H1 (cell line): ENCODE measurements around the gene SEC16A. TPM values are rescaled to one million over a fixed set of nuclear protein-coding genes. Genes with fewer than 3 reads are reported as not detected.

Experiments used
- CTCF ChIA-PET: fragments of 300-600 bp; sonication (Branson Sonifier 250); formaldehyde crosslinking; loops from one replicate; lab custom pipeline; 2021; ENCODE audit not compliant: partially characterized antibody; lab: Charles Lee
- POLR2A ChIA-PET: fragments of 300-600 bp; sonication (Branson Sonifier 250); formaldehyde crosslinking; loops from one replicate; lab custom pipeline; 2021; ENCODE audit warnings: inconsistent platforms; ENCODE audit not compliant: partially characterized antibody; lab: Charles Lee
- DNase-seq, 2 experiments: peaks; one replicate each; pipeline versions ENCODE4 v3.0.0 to v3.0.0-alpha.2; 2010 to 2022; ENCODE audit warnings: low spot score in 2 of 2, low read depth in 1 of 2, mixed read lengths in 1 of 2
- FAIRE-seq: peaks from 2 replicates; lab custom pipeline; 2011; peaks lifted over from hg19 to GRCh38; lab: Jason Lieb, UNC
- H2AFZ ChIP-seq: 2 replicates; pipeline ENCODE4 v1.8.1; 2012; ENCODE audit warnings: low read length, inconsistent platforms
- H2AK5ac ChIP-seq: 2 replicates; pipeline ENCODE4 v1.6.1; 2013; ENCODE audit warnings: low read depth, low read length
- H2BK120ac ChIP-seq: replicated peaks from 2 replicates; pipeline ENCODE3; 2013; ENCODE audit warnings: low read depth, low read length, inconsistent platforms
- H2BK12ac ChIP-seq: 2 replicates; pipeline ENCODE4 v1.6.1; 2013; ENCODE audit warnings: low read depth, low read length
- H2BK15ac ChIP-seq: 2 replicates; pipeline ENCODE4 v1.6.1; 2013; ENCODE audit warnings: low read length
- H2BK20ac ChIP-seq: 2 replicates; pipeline ENCODE4 v1.6.1; 2013; ENCODE audit warnings: low read length
- H2BK5ac ChIP-seq: 2 replicates; pipeline ENCODE4 v1.6.1; 2013; ENCODE audit warnings: low read depth, low read length
- H3K14ac ChIP-seq: 2 replicates; pipeline ENCODE4 v1.6.1; 2013; ENCODE audit warnings: inconsistent platforms; ENCODE audit not compliant: insufficient read length
- H3K18ac ChIP-seq: 2 replicates; pipeline ENCODE4 v1.6.1; 2013; ENCODE audit warnings: low read length; ENCODE audit errors: extremely low read depth
- H3K23ac ChIP-seq: 2 replicates; pipeline ENCODE4 v1.6.1; 2013; ENCODE audit warnings: inconsistent platforms; ENCODE audit not compliant: insufficient read length
- H3K23me2 ChIP-seq: 2 replicates; pipeline ENCODE4 v1.6.1; 2013; ENCODE audit warnings: low read depth, low read length
- H3K27ac ChIP-seq: 2 replicates; pipeline ENCODE4 v1.6.1; 2011; ENCODE audit warnings: low read depth, low read length, inconsistent platforms
- H3K27me3 ChIP-seq, 4 experiments: replicated peaks in 1 of 4; 1 replicate in 1 of 4; 2 replicates in 3 of 4; pipeline versions ENCODE4 v1.6.1 to v1.8.1; 2011 to 2013; ENCODE audit warnings: low read length in 3 of 4, mild to moderate bottlenecking in 3 of 4, inconsistent platforms in 2 of 4, mixed read lengths in 2 of 4, moderate library complexity in 1 of 4; ENCODE audit not compliant: control insufficient read depth in 3 of 4, insufficient read depth in 3 of 4; ENCODE audit errors: extremely low read depth in 1 of 4
- H3K36me3 ChIP-seq, 4 experiments: 2 replicates each; pipeline versions ENCODE4 v1.6.1 to v1.8.1; 2011 to 2013; ENCODE audit warnings: mild to moderate bottlenecking in 4 of 4, low read length in 3 of 4, moderate library complexity in 2 of 4, control low read depth in 1 of 4, inconsistent platforms in 1 of 4; ENCODE audit not compliant: insufficient read depth in 4 of 4, control insufficient read depth in 2 of 4
- H3K4ac ChIP-seq: replicated peaks from 2 replicates; pipeline ENCODE3; 2013; ENCODE audit warnings: low read length, low read depth, mixed read lengths, inconsistent platforms; ENCODE audit not compliant: insufficient read length
- H3K4me1 ChIP-seq, 4 experiments: replicated peaks in 1 of 4; 1 replicate in 1 of 4; 2 replicates in 3 of 4; pipeline versions ENCODE4 v1.6.1 to v1.8.1; 2011 to 2013; ENCODE audit warnings: low read length in 3 of 4, inconsistent platforms in 2 of 4, mixed read lengths in 1 of 4; ENCODE audit not compliant: insufficient read depth in 4 of 4, control insufficient read depth in 3 of 4
- H3K4me2 ChIP-seq, 2 experiments: 2 replicates each; pipeline versions ENCODE4 v1.6.1 to v1.8.1; 2011 to 2013; ENCODE audit warnings: low read depth in 2 of 2, low read length in 2 of 2, control low read depth in 1 of 2, inconsistent platforms in 1 of 2, mild to moderate bottlenecking in 1 of 2; ENCODE audit not compliant: insufficient read depth in 1 of 2
- H3K4me3 ChIP-seq, 4 experiments: fragments of 200-600, 300-600 bp in 1 of 4; sonication (generic), shearing (Covaris generic), sonication (Bioruptor Twin) in 1 of 4; 2 replicates each; pipeline versions ENCODE4 v1.5.1 to v1.8.1; 2011 to 2016; ENCODE audit warnings: low read length in 4 of 4, low read depth in 3 of 4, control low read depth in 2 of 4, inconsistent platforms in 2 of 4, mild to moderate bottlenecking in 2 of 4, mixed read lengths in 1 of 4, moderate library complexity in 1 of 4; ENCODE audit not compliant: insufficient read depth in 2 of 4; ENCODE audit errors: extremely low read depth in 1 of 4
- H3K56ac ChIP-seq: replicated peaks from 2 replicates; pipeline ENCODE3; 2013; ENCODE audit warnings: low read depth, mild to moderate bottlenecking, mixed read lengths, low read length, inconsistent platforms; ENCODE audit not compliant: insufficient read length
- H3K79me1 ChIP-seq: 2 replicates; pipeline ENCODE4 v1.6.1; 2013; ENCODE audit warnings: low read depth, low read length, control low read depth
- H3K79me2 ChIP-seq, 2 experiments: 2 replicates each; pipeline versions ENCODE4 v1.6.1 to v1.8.1; 2012 to 2013; ENCODE audit warnings: low read length in 2 of 2, mild to moderate bottlenecking in 2 of 2, inconsistent platforms in 1 of 2; ENCODE audit not compliant: insufficient read depth in 2 of 2, control insufficient read depth in 1 of 2
- H3K9ac ChIP-seq, 4 experiments: replicated peaks in 1 of 4; 1 replicate in 1 of 4; 2 replicates in 3 of 4; pipeline versions ENCODE4 v1.6.1 to v1.8.1; 2011 to 2013; ENCODE audit warnings: low read depth in 3 of 4, low read length in 3 of 4, control low read depth in 2 of 4, mild to moderate bottlenecking in 2 of 4, moderate library complexity in 2 of 4, inconsistent platforms in 1 of 4; ENCODE audit errors: extremely low read depth in 1 of 4
- H3K9me3 ChIP-seq, 2 experiments: 2 replicates each; pipeline versions ENCODE4 v1.6.1 to v1.8.1; 2012 to 2013; ENCODE audit warnings: mild to moderate bottlenecking in 2 of 2, moderate library complexity in 2 of 2, control low read depth in 1 of 2, inconsistent platforms in 1 of 2, low read depth in 1 of 2, low read length in 1 of 2, mixed read lengths in 1 of 2; ENCODE audit not compliant: insufficient read depth in 2 of 2
- H4K20me1 ChIP-seq, 2 experiments: replicated peaks in 1 of 2; 2 replicates each; pipeline versions ENCODE3 to v1.8.1; 2011 to 2013; ENCODE audit warnings: inconsistent platforms in 2 of 2, low read length in 2 of 2, mild to moderate bottlenecking in 1 of 2; ENCODE audit not compliant: insufficient read depth in 2 of 2, control insufficient read depth in 1 of 2
- H4K5ac ChIP-seq: 2 replicates; pipeline ENCODE4 v1.6.1; 2013; ENCODE audit warnings: low read length, low read depth, mixed read lengths, inconsistent platforms; ENCODE audit not compliant: insufficient read length
- H4K8ac ChIP-seq: 2 replicates; pipeline ENCODE4 v1.8.0; 2013; ENCODE audit warnings: mild to moderate bottlenecking, moderate library complexity, low read length, inconsistent platforms; ENCODE audit not compliant: insufficient read depth; ENCODE audit errors: extremely low read depth
- H4K91ac ChIP-seq: replicated peaks from 2 replicates; pipeline ENCODE3; 2013; ENCODE audit warnings: low read length, mixed read lengths, inconsistent platforms; ENCODE audit not compliant: insufficient read length
- BCL11A ChIP-seq, 2 experiments: IDR thresholded peaks; one replicate each; pipeline ENCODE4 v1.6.1; 2011; ENCODE audit warnings: low read depth in 2 of 2, low read length in 2 of 2, mild to moderate bottlenecking in 2 of 2
- EP300 ChIP-seq, 2 experiments: IDR thresholded peaks; 1 replicate in 1 of 2; 2 replicates in 1 of 2; pipeline ENCODE4 v1.6.1; 2011 to 2012; ENCODE audit warnings: low read depth in 2 of 2, low read length in 2 of 2, mild to moderate bottlenecking in 2 of 2, borderline replicate concordance in 1 of 2, inconsistent platforms in 1 of 2, moderate library complexity in 1 of 2
- KDM1A ChIP-seq: fragments of 200-600, 300-600 bp; sonication (generic); IDR thresholded peaks from 2 replicates; pipeline ENCODE4 v1.7.1; 2016; ENCODE audit warnings: mild to moderate bottlenecking, low read length, borderline replicate concordance
- KDM4A ChIP-seq: IDR thresholded peaks from one replicate; pipeline ENCODE4 v1.7.1; 2012; ENCODE audit warnings: low read depth, mild to moderate bottlenecking, moderate library complexity, low read length, inconsistent platforms; ENCODE audit not compliant: severe bottlenecking
- POLR2A ChIP-seq, 2 experiments: IDR thresholded peaks; 1 replicate in 1 of 2; 2 replicates in 1 of 2; pipeline ENCODE4 v1.6.1; 2011; ENCODE audit warnings: low read depth in 2 of 2, low read length in 2 of 2, mild to moderate bottlenecking in 2 of 2; ENCODE audit errors: control extremely low read depth in 1 of 2
- POU5F1 ChIP-seq: IDR thresholded peaks from 2 replicates; pipeline ENCODE4 v1.6.1; 2011; ENCODE audit warnings: low read depth, mild to moderate bottlenecking, low read length, moderate library complexity
- SP4 ChIP-seq: IDR thresholded peaks from 2 replicates; pipeline ENCODE4 v1.6.1; 2012; ENCODE audit warnings: low read length, inconsistent platforms
- TAF1 ChIP-seq: IDR thresholded peaks from 2 replicates; pipeline ENCODE4 v1.6.1; 2011; ENCODE audit warnings: mild to moderate bottlenecking, low read depth, low read length
- TAF7 ChIP-seq: optimal IDR thresholded peaks from 2 replicates; pipeline ENCODE3; 2011; ENCODE audit warnings: low read depth, mild to moderate bottlenecking, inconsistent platforms, low read length, moderate library complexity, borderline replicate concordance
- TBP ChIP-seq: IDR thresholded peaks from 2 replicates; pipeline ENCODE4 v1.6.1; 2011; ENCODE audit warnings: low read depth, low read length, improper control_type of control experiment
- TCF12 ChIP-seq: IDR thresholded peaks from 2 replicates; pipeline ENCODE4 v1.6.1; 2011; ENCODE audit warnings: low read depth, mild to moderate bottlenecking, low read length
- TEAD4 ChIP-seq: IDR thresholded peaks from 2 replicates; pipeline ENCODE4 v1.6.1; 2012; ENCODE audit warnings: low read depth, low read length, inconsistent platforms, mixed read lengths
- WGBS, 2 experiments: shearing (Covaris generic) in 1 of 2; methylation state at CpG; one replicate each; pipeline versions ENCODE4 v1.1.6 to v1.1.7; 2013 to 2015; ENCODE audit warnings: low lambda C conversion rate in 2 of 2, mixed read lengths in 2 of 2, inconsistent platforms in 1 of 2, low coverage in 1 of 2, missing lambda C conversion rate in 1 of 2; ENCODE audit not compliant: insufficient replicate concordance in 2 of 2, insufficient coverage in 1 of 2, insufficient read length in 1 of 2; ENCODE audit errors: extremely low coverage in 1 of 2, missing lambda C conversion rate in 1 of 2; 5-methylcytosine and 5-hydroxymethylcytosine counted together
- polyA plus RNA-seq, 7 experiments: library from polyadenylated mRNA; depleted of rRNA in 3 of 7; stranded (reverse) in 5 of 7; unstranded in 2 of 7; fragments of >200 nt in 5 of 7; fragments of 200-250 nt in 2 of 7; gene quantifications; 1 replicate in 5 of 7; 2 replicates in 1 of 7; 4 replicates in 1 of 7; pipeline versions ENCODE4 v1.2.1 to v1.2.3, GENCODE V29; 2011 to 2013; ENCODE audit warnings: missing spikeins in 2 of 7, mixed read lengths in 2 of 7
- total RNA-seq: library from RNA; stranded (reverse); fragmentation: NEBNext Ultra II Directional; extraction: Animal tissue kit (Norgen Biotek cat#: 25700); gene quantifications from 2 replicates; pipeline ENCODE4 v1.2.1, GENCODE V29; 2021
- TF ChIP-seq, protein P1 (sequence below): IDR thresholded peaks from 2 replicates; pipeline ENCODE4 v1.6.1; 2011; ENCODE audit warnings: low read length, improper control_type of control experiment

The SEC16A gene
- total and polyA plus RNA-seq, 2 of the 8 experiments (the other 6 are each of a cell fraction or from before 2014, with no cell fraction given) = 21.6 to 49.0 TPM

DNA sequence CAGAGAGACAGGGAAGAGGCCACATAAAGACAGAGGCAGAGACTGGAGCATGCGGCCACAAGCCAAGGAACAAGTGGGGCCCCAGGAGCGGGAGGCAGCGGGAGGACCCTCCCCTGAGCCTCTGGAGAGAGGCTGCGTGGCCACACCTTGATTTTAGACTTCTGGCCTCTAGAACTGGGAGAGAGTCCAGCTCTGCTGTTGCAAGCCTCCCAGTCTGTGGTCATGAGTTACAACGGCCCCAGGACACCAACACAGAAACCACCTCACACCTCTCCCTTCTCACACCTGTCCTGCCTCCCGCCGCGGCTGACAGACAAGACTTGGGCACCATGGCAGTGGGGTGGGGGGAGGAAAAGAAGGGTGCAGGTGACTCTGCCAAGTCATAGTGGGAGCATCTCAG is 45.4 kb downstream of the SEC16A start:
- H3K23me2 ChIP-seq = peaks cover 9% of the 10 kb centered on the region; the same call in 1 of the 2 replicates
- H3K9ac ChIP-seq = no peak overlapping the region
- H2BK20ac ChIP-seq = no peak overlapping the region
- H4K8ac ChIP-seq = no peak overlapping the region
- H3K56ac ChIP-seq = no peak overlapping the region
- H4K91ac ChIP-seq = no peak overlapping the region
- H3K18ac ChIP-seq = no peak overlapping the region
- ChIA-PET POLR2A (interaction anchor here (1.3 to 2.4 kb wide), 2 partner anchors 64 to 67 kb away, joined by 3 to 15 read pairs; partner anchors contain the start of gene CARD9), CTCF (interaction anchor here (0.7 to 2.4 kb wide), 4 partner anchors 12 to 207 kb away, joined by 3 to 12 read pairs (median 5); no protein-coding TSS in a partner anchor)
- peaks cover 0 to 24% of the 10 kb centered on the region in 2 experiments; a peak in 1 of 4 replicates for H3K79me2 ChIP-seq
- no peak overlapping the region for H4K5ac ChIP-seq
- WGBS, 2 experiments = 97% methylated on average over 8 of the region's 8 CpGs; no CpG with 5 or more reads in 1 of the 2 experiments
- H2AFZ ChIP-seq = no peak overlapping the region
- no peak overlapping the region for H2BK5ac ChIP-seq
- no peak for FAIRE-seq
- H2BK120ac ChIP-seq = no peak overlapping the region
- H3K4me1 ChIP-seq = peaks cover 0 to 7% (median 3%) of the 10 kb centered on the region in 4 experiments; a peak in 1 of 7 replicates
- H3K36me3 ChIP-seq = peaks cover 0 to 5% (median 2%) of the 10 kb centered on the region in 4 experiments; a peak in 3 of 8 replicates
- H3K4ac ChIP-seq = no peak overlapping the region
- H2AK5ac ChIP-seq = no peak overlapping the region
- no peak overlapping the region for H2BK12ac ChIP-seq
- no peak overlapping the region for H3K27ac ChIP-seq
- H3K79me1 ChIP-seq = peaks cover 13% of the 10 kb centered on the region
- peak overlapping the region in 2 of 4 experiments; percentile 78 to 89; a peak in 2 of 8 replicates for H3K4me3 ChIP-seq
- H3K4me2 ChIP-seq = peak overlapping the region; percentile 33 to 93
- no peak overlapping the region for H3K23ac ChIP-seq
- H4K20me1 ChIP-seq = peaks cover 17 to 31% of the 10 kb centered on the region in 2 experiments
- peaks cover 0 to 2% (median 0%) of the 10 kb centered on the region in 4 experiments; a peak in 2 of 7 replicates for H3K27me3 ChIP-seq
- no peak for DNase-seq
- H2BK15ac ChIP-seq = no peak overlapping the region
- H3K14ac ChIP-seq = no peak overlapping the region
- H3K9me3 ChIP-seq = no peaks in the 10 kb centered on the region
- TF ChIP-seq TAF7 (no peak), TEAD4 (no peak), TAF1 (no peak), POU5F1 (no peak), TBP (no peak), TCF12 (no peak), KDM1A (no peak), SP4 (no peak), KDM4A (no peak), EP300 (IDR thresholded peaks at IDR 0.05; ENCODE audit: borderline replicate concordance in 1 of 2, low read depth in 2 of 2, low read length in 2 of 2) (no peak), BCL11A (IDR thresholded peaks at IDR 0.05; ENCODE audit: low read depth in 2 of 2, low read length in 2 of 2) (no peak), POLR2A (IDR thresholded peaks at IDR 0.05; ENCODE audit: control extremely low read depth in 1 of 2, low read depth in 2 of 2, low read length in 2 of 2) (no peak)
- TF ChIP-seq, protein P1, sequence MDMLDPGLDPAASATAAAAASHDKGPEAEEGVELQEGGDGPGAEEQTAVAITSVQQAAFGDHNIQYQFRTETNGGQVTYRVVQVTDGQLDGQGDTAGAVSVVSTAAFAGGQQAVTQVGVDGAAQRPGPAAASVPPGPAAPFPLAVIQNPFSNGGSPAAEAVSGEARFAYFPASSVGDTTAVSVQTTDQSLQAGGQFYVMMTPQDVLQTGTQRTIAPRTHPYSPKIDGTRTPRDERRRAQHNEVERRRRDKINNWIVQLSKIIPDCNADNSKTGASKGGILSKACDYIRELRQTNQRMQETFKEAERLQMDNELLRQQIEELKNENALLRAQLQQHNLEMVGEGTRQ = no peak
